ENCODE measurements around the gene THOC1.

DNA sequence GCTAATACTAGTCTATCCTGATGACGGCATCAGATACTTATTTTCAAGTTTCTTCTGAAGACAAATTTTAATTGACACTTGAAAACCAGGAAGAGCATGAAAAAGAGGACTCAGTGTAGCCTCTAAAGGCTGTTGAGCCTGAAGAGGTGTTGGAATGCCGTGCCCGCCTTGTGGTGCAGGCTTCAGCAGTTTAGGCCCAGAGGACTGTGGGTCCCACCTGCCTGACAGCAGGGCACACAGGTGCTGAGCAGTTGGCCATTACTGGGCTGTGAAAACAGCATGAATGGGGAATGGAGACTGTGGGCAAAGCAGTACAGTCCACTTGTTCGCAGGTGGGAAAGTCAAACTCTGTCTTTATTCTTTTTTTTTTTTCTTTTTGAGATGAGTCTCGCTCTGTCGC lies 49.8 kb upstream of the THOC1 start:
- TF ChIP-seq, protein P1, sequence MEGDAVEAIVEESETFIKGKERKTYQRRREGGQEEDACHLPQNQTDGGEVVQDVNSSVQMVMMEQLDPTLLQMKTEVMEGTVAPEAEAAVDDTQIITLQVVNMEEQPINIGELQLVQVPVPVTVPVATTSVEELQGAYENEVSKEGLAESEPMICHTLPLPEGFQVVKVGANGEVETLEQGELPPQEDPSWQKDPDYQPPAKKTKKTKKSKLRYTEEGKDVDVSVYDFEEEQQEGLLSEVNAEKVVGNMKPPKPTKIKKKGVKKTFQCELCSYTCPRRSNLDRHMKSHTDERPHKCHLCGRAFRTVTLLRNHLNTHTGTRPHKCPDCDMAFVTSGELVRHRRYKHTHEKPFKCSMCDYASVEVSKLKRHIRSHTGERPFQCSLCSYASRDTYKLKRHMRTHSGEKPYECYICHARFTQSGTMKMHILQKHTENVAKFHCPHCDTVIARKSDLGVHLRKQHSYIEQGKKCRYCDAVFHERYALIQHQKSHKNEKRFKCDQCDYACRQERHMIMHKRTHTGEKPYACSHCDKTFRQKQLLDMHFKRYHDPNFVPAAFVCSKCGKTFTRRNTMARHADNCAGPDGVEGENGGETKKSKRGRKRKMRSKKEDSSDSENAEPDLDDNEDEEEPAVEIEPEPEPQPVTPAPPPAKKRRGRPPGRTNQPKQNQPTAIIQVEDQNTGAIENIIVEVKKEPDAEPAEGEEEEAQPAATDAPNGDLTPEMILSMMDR (IDR thresholded peaks at IDR 0.05): no peak
- TF ChIP-seq ZFX (IDR thresholded peaks at IDR 0.05; ENCODE audit: borderline replicate concordance): no peak
